ENCODE data around the gene OFD1. TPM values are rescaled to one million over a fixed set of nuclear protein-coding genes. Genes with fewer than 3 reads are reported as not detected.
A peak's percentile ranks its signal among the peaks of the same experiment; 100 is the strongest.

OFD1 gene
- total RNA-seq, 3 donors from 2014 or later, result 20.0 to 26.8 (median 20.1) TPM

GRCh38 chrX:13694983-13695382 is 39.6 kb upstream of the OFD1 start:
- no peak overlapping the region for H3K4me3 Mint-ChIP-seq
- peaks cover 80% of the 10 kb centered on the region for H3K4me1 Mint-ChIP-seq (ENCODE audit: low read depth)
- H3K36me3 Mint-ChIP-seq (ENCODE audit: insufficient read depth), result peaks cover 10% of the 10 kb centered on the region
- H3K27me3 Mint-ChIP-seq (ENCODE audit: low read depth), result no peaks in the 10 kb centered on the region
- DNase-seq (no peak), ATAC-seq (no peak)
- H3K9me3 Mint-ChIP-seq, result no peaks in the 10 kb centered on the region

GRCh38 chrX:13695601-13696115 is 38.9 kb upstream of the OFD1 start:
- Mint-ChIP-seq H3K27me3 (ENCODE audit: low read depth) (no peaks in the 10 kb centered on the region), H3K9me3 (no peaks in the 10 kb centered on the region), H3K4me1 (ENCODE audit: low read depth) (peaks cover 73% of the 10 kb centered on the region), H3K4me3 (no peak overlapping the region), H3K36me3 (ENCODE audit: insufficient read depth) (peaks cover 10% of the 10 kb centered on the region)
- DNase-seq (no peak), ATAC-seq (no peak)

- Mint-ChIP-seq H3K36me3 (ENCODE audit: insufficient read depth) (peaks cover 10% of the 10 kb centered on the region), H3K4me3 (no peak overlapping the region), H3K4me1 (ENCODE audit: low read depth) (peaks cover 76% of the 10 kb centered on the region), H3K27me3 (ENCODE audit: low read depth) (no peaks in the 10 kb centered on the region), H3K9me3 (no peaks in the 10 kb centered on the region)
- ATAC-seq, result peak in 1 of 2 donors; percentile 20
- no peak for DNase-seq
Measured at GRCh38 chrX:13697455-13697854, 37.1 kb upstream of the OFD1 start.

GRCh38 chrX:13697976-13698375 is 36.6 kb upstream of the OFD1 start:
- ATAC-seq (no peak), DNase-seq (no peak)
- H3K36me3 Mint-ChIP-seq (ENCODE audit: insufficient read depth), result peaks cover 8% of the 10 kb centered on the region
- H3K4me3 Mint-ChIP-seq, result no peak overlapping the region
- H3K4me1 Mint-ChIP-seq (ENCODE audit: low read depth), result peaks cover 76% of the 10 kb centered on the region
- H3K27me3 Mint-ChIP-seq (ENCODE audit: low read depth), result no peaks in the 10 kb centered on the region
- no peaks in the 10 kb centered on the region for H3K9me3 Mint-ChIP-seq

- Mint-ChIP-seq H3K4me3 (no peak overlapping the region), H3K9me3 (no peaks in the 10 kb centered on the region), H3K27me3 (ENCODE audit: low read depth) (no peaks in the 10 kb centered on the region), H3K4me1 (ENCODE audit: low read depth) (peaks cover 76% of the 10 kb centered on the region), H3K36me3 (ENCODE audit: insufficient read depth) (peaks cover 5% of the 10 kb centered on the region)
- DNase-seq (no peak), ATAC-seq (no peak)
Measured at GRCh38 chrX:13698432-13698831, 36.1 kb upstream of the OFD1 start.

GRCh38 chrX:13699183-13699826 is 35.2 kb upstream of the OFD1 start:
- Mint-ChIP-seq H3K9me3 (no peaks in the 10 kb centered on the region), H3K36me3 (ENCODE audit: insufficient read depth) (peaks cover 5% of the 10 kb centered on the region), H3K27me3 (ENCODE audit: low read depth) (no peaks in the 10 kb centered on the region), H3K4me1 (ENCODE audit: low read depth) (peaks cover 75% of the 10 kb centered on the region), H3K4me3 (no peak overlapping the region)
- DNase-seq, result no peak
- peak in 1 of 2 donors; percentile 58 for ATAC-seq

GRCh38 chrX:13700380-13700779 is 34.2 kb upstream of the OFD1 start:
- ATAC-seq (no peak), DNase-seq (no peak)
- no peak overlapping the region for H3K4me3 Mint-ChIP-seq
- H3K4me1 Mint-ChIP-seq (ENCODE audit: low read depth), result peaks cover 65% of the 10 kb centered on the region
- peaks cover 5% of the 10 kb centered on the region for H3K36me3 Mint-ChIP-seq (ENCODE audit: insufficient read depth)
- no peaks in the 10 kb centered on the region for H3K27me3 Mint-ChIP-seq (ENCODE audit: low read depth)
- no peaks in the 10 kb centered on the region for H3K9me3 Mint-ChIP-seq

GRCh38 chrX:13702111-13702789 is 32.3 kb upstream of the OFD1 start:
- Mint-ChIP-seq H3K9me3 (no peaks in the 10 kb centered on the region), H3K36me3 (ENCODE audit: insufficient read depth) (peaks cover 5% of the 10 kb centered on the region), H3K27me3 (ENCODE audit: low read depth) (no peaks in the 10 kb centered on the region), H3K4me3 (peak overlapping the region; percentile 22), H3K4me1 (ENCODE audit: low read depth) (peaks cover 52% of the 10 kb centered on the region)
- no peak for ATAC-seq
- no peak for DNase-seq

- H3K4me3 Mint-ChIP-seq, result no peak overlapping the region
- DNase-seq, result no peak
- peaks cover 9% of the 10 kb centered on the region for H3K36me3 Mint-ChIP-seq (ENCODE audit: insufficient read depth)
- no peaks in the 10 kb centered on the region for H3K9me3 Mint-ChIP-seq
- no peaks in the 10 kb centered on the region for H3K27me3 Mint-ChIP-seq (ENCODE audit: low read depth)
- peaks cover 49% of the 10 kb centered on the region for H3K4me1 Mint-ChIP-seq (ENCODE audit: low read depth)
- ATAC-seq, result no peak
Measured at GRCh38 chrX:13703135-13703534, 31.4 kb upstream of the OFD1 start.

GRCh38 chrX:13703589-13703988 is 31.0 kb upstream of the OFD1 start:
- H3K9me3 Mint-ChIP-seq, result no peaks in the 10 kb centered on the region
- H3K36me3 Mint-ChIP-seq (ENCODE audit: insufficient read depth), result peaks cover 9% of the 10 kb centered on the region
- no peaks in the 10 kb centered on the region for H3K27me3 Mint-ChIP-seq (ENCODE audit: low read depth)
- no peak for DNase-seq
- ATAC-seq, result no peak
- peaks cover 45% of the 10 kb centered on the region for H3K4me1 Mint-ChIP-seq (ENCODE audit: low read depth)
- H3K4me3 Mint-ChIP-seq, result no peak overlapping the region

- Mint-ChIP-seq H3K36me3 (ENCODE audit: insufficient read depth) (peaks cover 20% of the 10 kb centered on the region), H3K4me1 (ENCODE audit: low read depth) (peaks cover 7% of the 10 kb centered on the region), H3K4me3 (no peak overlapping the region), H3K9me3 (no peaks in the 10 kb centered on the region), H3K27me3 (ENCODE audit: low read depth) (no peaks in the 10 kb centered on the region)
- DNase-seq (no peak), ATAC-seq (no peak)
Measured at GRCh38 chrX:13711141-13711540, 23.4 kb upstream of the OFD1 start.

GRCh38 chrX:13716455-13716854 is 18.1 kb upstream of the OFD1 start:
- no peaks in the 10 kb centered on the region for H3K9me3 Mint-ChIP-seq
- H3K36me3 Mint-ChIP-seq (ENCODE audit: insufficient read depth), result peaks cover 19% of the 10 kb centered on the region
- no peak overlapping the region for H3K4me3 Mint-ChIP-seq
- ATAC-seq (peak in 1 of 2 donors; percentile 63), DNase-seq (no peak)
- no peaks in the 10 kb centered on the region for H3K27me3 Mint-ChIP-seq (ENCODE audit: low read depth)
- H3K4me1 Mint-ChIP-seq (ENCODE audit: low read depth), result peaks cover 31% of the 10 kb centered on the region

GRCh38 chrX:13716905-13717304 is 17.6 kb upstream of the OFD1 start:
- Mint-ChIP-seq H3K27me3 (ENCODE audit: low read depth) (no peaks in the 10 kb centered on the region), H3K36me3 (ENCODE audit: insufficient read depth) (peaks cover 15% of the 10 kb centered on the region), H3K4me3 (no peak overlapping the region), H3K9me3 (no peaks in the 10 kb centered on the region), H3K4me1 (ENCODE audit: low read depth) (peaks cover 29% of the 10 kb centered on the region)
- no peak for DNase-seq
- no peak for ATAC-seq

GRCh38 chrX:13717700-13718472 is 16.7 kb upstream of the OFD1 start:
- ATAC-seq (no peak), DNase-seq (no peak)
- H3K4me3 Mint-ChIP-seq, result no peak overlapping the region
- H3K9me3 Mint-ChIP-seq, result no peaks in the 10 kb centered on the region
- no peaks in the 10 kb centered on the region for H3K27me3 Mint-ChIP-seq (ENCODE audit: low read depth)
- peaks cover 12% of the 10 kb centered on the region for H3K36me3 Mint-ChIP-seq (ENCODE audit: insufficient read depth)
- peaks cover 35% of the 10 kb centered on the region for H3K4me1 Mint-ChIP-seq (ENCODE audit: low read depth)

Data from activated T-cell treated with anti-CD3 and anti-CD28 coated beads, Interleukin-2, amount 50 U/mL, for 4 hours (primary cell).